A549 (cell line): ENCODE results near the gene SH3BGRL2.

Experiments
- HOXA7 ChIP-seq: fragments of 250-450 bp; sonication (Bioruptor Pico); IDR thresholded peaks from 2 replicates; pipeline ENCODE4 v1.5.0; 2020; ENCODE audit warnings: mild to moderate bottlenecking, moderate library complexity
- MAFK ChIP-seq: fragments of 450-650 bp; IDR thresholded peaks from 2 replicates; pipeline ENCODE4 v1.6.1; 2014; ENCODE audit not compliant: partially characterized antibody
- POLR2A ChIP-seq: IDR thresholded peaks from 2 replicates; pipeline ENCODE4 v1.6.1; 2012; ENCODE audit warnings: mild to moderate bottlenecking, low read length
- POLR2AphosphoS2 ChIP-seq: conservative IDR thresholded peaks from 2 replicates; pipeline ENCODE4 v1.6.1; 2012; ENCODE audit warnings: low read length, improper control_type of control experiment, inconsistent platforms
- RFX5 ChIP-seq: fragments of 450-650 bp; IDR thresholded peaks from 2 replicates; pipeline ENCODE4 v1.7.1; 2014; ENCODE audit warnings: antibody characterized with exemption, mild to moderate bottlenecking, moderate library complexity
- SMC3 ChIP-seq: fragments of >200 bp; sonication (Bioruptor Twin); formaldehyde crosslinking; IDR thresholded peaks from 3 replicates; pipeline ENCODE4 v1.6.1; 2018; ENCODE audit warnings: inconsistent platforms
- TFCP2L1 ChIP-seq: fragments of 250-450 bp; sonication (Bioruptor Pico); IDR thresholded peaks from 2 replicates; pipeline ENCODE4 v1.5.0; 2021; ENCODE audit warnings: mild to moderate bottlenecking
- TF ChIP-seq, protein P1 (sequence below): fragments of >200 bp; sonication (Bioruptor Twin); formaldehyde crosslinking; IDR thresholded peaks from 3 replicates; pipeline ENCODE4 v1.5.1; 2016

DNA sequence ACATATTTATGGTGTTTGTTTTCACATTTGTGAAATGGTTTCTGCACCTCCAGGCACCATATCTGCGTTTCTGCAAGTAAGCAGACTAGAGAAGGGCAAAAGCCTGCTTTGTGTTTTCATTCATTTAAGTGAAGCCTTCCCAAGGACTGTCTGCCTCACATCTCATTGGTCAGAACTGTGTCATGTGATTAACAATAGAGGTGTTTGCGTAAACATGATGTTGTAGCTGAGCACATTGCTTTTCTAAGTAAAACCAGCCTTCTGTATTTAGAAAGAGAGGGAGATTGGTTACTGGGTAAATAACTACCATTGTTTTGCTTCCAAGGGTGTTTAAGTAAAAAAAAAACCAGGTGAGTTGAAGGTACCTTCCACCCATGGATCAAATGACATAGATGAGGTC lies 39.7 kb downstream of the SH3BGRL2 start:
- TF ChIP-seq, protein P1, sequence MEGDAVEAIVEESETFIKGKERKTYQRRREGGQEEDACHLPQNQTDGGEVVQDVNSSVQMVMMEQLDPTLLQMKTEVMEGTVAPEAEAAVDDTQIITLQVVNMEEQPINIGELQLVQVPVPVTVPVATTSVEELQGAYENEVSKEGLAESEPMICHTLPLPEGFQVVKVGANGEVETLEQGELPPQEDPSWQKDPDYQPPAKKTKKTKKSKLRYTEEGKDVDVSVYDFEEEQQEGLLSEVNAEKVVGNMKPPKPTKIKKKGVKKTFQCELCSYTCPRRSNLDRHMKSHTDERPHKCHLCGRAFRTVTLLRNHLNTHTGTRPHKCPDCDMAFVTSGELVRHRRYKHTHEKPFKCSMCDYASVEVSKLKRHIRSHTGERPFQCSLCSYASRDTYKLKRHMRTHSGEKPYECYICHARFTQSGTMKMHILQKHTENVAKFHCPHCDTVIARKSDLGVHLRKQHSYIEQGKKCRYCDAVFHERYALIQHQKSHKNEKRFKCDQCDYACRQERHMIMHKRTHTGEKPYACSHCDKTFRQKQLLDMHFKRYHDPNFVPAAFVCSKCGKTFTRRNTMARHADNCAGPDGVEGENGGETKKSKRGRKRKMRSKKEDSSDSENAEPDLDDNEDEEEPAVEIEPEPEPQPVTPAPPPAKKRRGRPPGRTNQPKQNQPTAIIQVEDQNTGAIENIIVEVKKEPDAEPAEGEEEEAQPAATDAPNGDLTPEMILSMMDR = no peak
- TF ChIP-seq POLR2A (no peak), SMC3 (no peak), POLR2AphosphoS2 (no peak), HOXA7 (no peak), TFCP2L1 (CRISPR knock-in tag) (no peak), RFX5 (no peak), MAFK (no peak)
